Neural progenitor cell (in vitro differentiated cells): Measurements from ENCODE around the gene NFE2L1. TPM values are rescaled to one million over a fixed set of nuclear protein-coding genes. Genes with fewer than 3 reads are reported as not detected.

Source experiments
- DNase-seq: peaks from one replicate; pipeline ENCODE4 v3.0.0-alpha.2; 2016; ENCODE audit warnings: low spot score
- H2AFZ ChIP-seq: fragments of 200-600 bp; sonication (generic); replicated peaks from 2 replicates; pipeline ENCODE4 v1.6.1; 2016; ENCODE audit warnings: antibody characterized with exemption
- H3F3A ChIP-seq: fragments of 200-600 bp; sonication (generic); 2 replicates; pipeline ENCODE4 v1.6.1; 2016; ENCODE audit warnings: antibody characterized with exemption, low read depth
- H3K27ac ChIP-seq: fragments of 200-600 bp; sonication (generic); 2 replicates; pipeline ENCODE4 v1.5.1; 2016; ENCODE audit warnings: mild to moderate bottlenecking
- H3K27me3 ChIP-seq: fragments of 200-600 bp; sonication (generic); 2 replicates; pipeline ENCODE4 v1.6.1; 2016; ENCODE audit warnings: mild to moderate bottlenecking, moderate library complexity
- H3K36me3 ChIP-seq: fragments of 200-600 bp; sonication (generic); 2 replicates; pipeline ENCODE4 v1.5.1; 2016
- H3K4me1 ChIP-seq: fragments of 200-600 bp; sonication (generic); 2 replicates; pipeline ENCODE4 v1.6.1; 2016; ENCODE audit warnings: mixed run types
- H3K4me2 ChIP-seq: fragments of 200-600 bp; sonication (generic); 2 replicates; pipeline ENCODE4 v1.6.1; 2016
- H3K4me3 ChIP-seq: fragments of 200-600 bp; sonication (generic); 2 replicates; pipeline ENCODE4 v1.5.1; 2016
- H3K79me2 ChIP-seq: fragments of 200-600 bp; sonication (generic); 2 replicates; pipeline ENCODE4 v1.6.1; 2016; ENCODE audit warnings: low read depth
- H3K9ac ChIP-seq: fragments of 200-600 bp; sonication (generic); 2 replicates; pipeline ENCODE4 v1.6.1; 2016
- H3K9me3 ChIP-seq: fragments of 200-600 bp; sonication (generic); 2 replicates; pipeline ENCODE4 v1.5.1; 2016; ENCODE audit warnings: low read depth
- H4K20me1 ChIP-seq: fragments of 200-600 bp; sonication (generic); 2 replicates; pipeline ENCODE4 v1.6.1; 2016; ENCODE audit warnings: low read depth
- H3K27ac Mint-ChIP-seq: 3 replicates; pipeline ENCODE4 v1.8.0; 2021; ENCODE audit warnings: mixed read lengths
- H3K27me3 Mint-ChIP-seq: 2 replicates; pipeline ENCODE4 v1.8.0; 2022; ENCODE audit warnings: low read depth, mild to moderate bottlenecking, inconsistent platforms, moderate library complexity, mixed read lengths; ENCODE audit not compliant: insufficient read depth
- H3K36me3 Mint-ChIP-seq: 3 replicates; pipeline ENCODE4 v1.8.0; 2021; ENCODE audit warnings: mixed read lengths
- H3K4me1 Mint-ChIP-seq: 3 replicates; pipeline ENCODE4 v1.8.0; 2021; ENCODE audit warnings: mixed read lengths
- H3K4me3 Mint-ChIP-seq: 3 replicates; pipeline ENCODE4 v1.8.0; 2021; ENCODE audit warnings: mild to moderate bottlenecking, moderate library complexity, mixed read lengths
- H3K9me3 Mint-ChIP-seq: 3 replicates; pipeline ENCODE4 v1.8.0; 2020; ENCODE audit warnings: mixed read lengths
- CTCF ChIP-seq: fragments of 200-600 bp; sonication (generic); IDR thresholded peaks from 2 replicates; pipeline ENCODE4 v1.5.1; 2017; ENCODE audit warnings: antibody characterized with exemption, mild to moderate bottlenecking
- EZH2 ChIP-seq: fragments of 200-600 bp; sonication (generic); IDR thresholded peaks from 2 replicates; pipeline ENCODE4 v1.6.1; 2017; ENCODE audit warnings: antibody characterized with exemption, mild to moderate bottlenecking, moderate library complexity
- EZH2phosphoT487 ChIP-seq: fragments of 200-600 bp; sonication (generic); IDR thresholded peaks from 2 replicates; pipeline ENCODE4 v1.6.1; 2017; ENCODE audit warnings: antibody characterized with exemption
- total RNA-seq: library from RNA; depleted of rRNA; stranded (reverse); fragments of >200 nt; gene quantifications from 2 replicates; pipeline ENCODE4 v1.2.3, GENCODE V29; 2015; ENCODE audit warnings: low replicate concordance

Gene NFE2L1
- total RNA-seq, 1 donor from 2014 or later, result 104 TPM

- Histone ChIP-seq H3K79me2 (no peaks in the 10 kb centered on the region), H3K27me3 (peaks cover 61% of the 10 kb centered on the region), H3K27ac (no peak within 1 kb of the TSS), H3F3A (peaks cover 10% of the 10 kb centered on the region), H4K20me1 (no peaks in the 10 kb centered on the region), H3K4me1 (peaks cover 3% of the 10 kb centered on the region), H2AFZ (peak within 1 kb of the TSS; percentile 94), H3K36me3 (no peaks in the 10 kb centered on the region), H3K9ac (no peak within 1 kb of the TSS), H3K9me3 (no peaks in the 10 kb centered on the region), H3K4me3 (peak within 1 kb of the TSS; percentile 72), H3K4me2 (peak within 1 kb of the TSS; percentile 98)
- no peaks in the 10 kb centered on the region for H3K9me3 Mint-ChIP-seq
- H3K4me3 Mint-ChIP-seq, result peak within 1 kb of the TSS; percentile 84
- H3K4me1 Mint-ChIP-seq, result peaks cover 12% of the 10 kb centered on the region
- no peaks in the 10 kb centered on the region for H3K36me3 Mint-ChIP-seq
- TF ChIP-seq EZH2phosphoT487, result peak; percentile 44
- peak; percentile 66 for TF ChIP-seq EZH2
- peak; percentile 59 for TF ChIP-seq CTCF
- H3K27ac Mint-ChIP-seq, result peak within 1 kb of the TSS; percentile 34
- peaks cover 22% of the 10 kb centered on the region for H3K27me3 Mint-ChIP-seq
- DNase-seq, result peak; percentile 70
These were observed 10.9 kb upstream of the NFE2L1 start, which contains the start of gene COPZ2 for GRCh38 chr17:48037036-48037837. TSS of gene COPZ2 (minus strand) at chr17:48037797. CDS start at chr17:48037777, 20 bp downstream.

GRCh38 chr17:48037838-48038323 is 10.3 kb upstream of the NFE2L1 start:
- Histone ChIP-seq H3K27me3 (peaks cover 55% of the 10 kb centered on the region), H2AFZ (peak overlapping the region; percentile 91), H3K4me2 (peak overlapping the region; percentile 98), H3K79me2 (no peaks in the 10 kb centered on the region), H3K4me1 (peaks cover 3% of the 10 kb centered on the region), H3F3A (peaks cover 10% of the 10 kb centered on the region), H3K9me3 (no peaks in the 10 kb centered on the region), H4K20me1 (no peaks in the 10 kb centered on the region), H3K4me3 (peak overlapping the region; percentile 72), H3K27ac (no peak overlapping the region), H3K36me3 (no peaks in the 10 kb centered on the region), H3K9ac (no peak overlapping the region)
- no peaks in the 10 kb centered on the region for H3K9me3 Mint-ChIP-seq
- H3K27me3 Mint-ChIP-seq, result peaks cover 17% of the 10 kb centered on the region
- no peaks in the 10 kb centered on the region for H3K36me3 Mint-ChIP-seq
- no peak for DNase-seq
- no peak for TF ChIP-seq CTCF
- peak; percentile 73 for TF ChIP-seq EZH2
- TF ChIP-seq EZH2phosphoT487, result no peak
- H3K4me1 Mint-ChIP-seq, result peaks cover 11% of the 10 kb centered on the region
- H3K27ac Mint-ChIP-seq, result peak overlapping the region; percentile 34
- peak overlapping the region; percentile 84 for H3K4me3 Mint-ChIP-seq

- Mint-ChIP-seq H3K4me3 (peak overlapping the region; percentile 84), H3K27me3 (peaks cover 14% of the 10 kb centered on the region), H3K4me1 (peaks cover 9% of the 10 kb centered on the region), H3K27ac (no peak overlapping the region), H3K9me3 (no peaks in the 10 kb centered on the region), H3K36me3 (peaks cover 3% of the 10 kb centered on the region)
- Histone ChIP-seq H3K36me3 (no peaks in the 10 kb centered on the region), H4K20me1 (no peaks in the 10 kb centered on the region), H3K9me3 (no peaks in the 10 kb centered on the region), H2AFZ (no peak overlapping the region), H3K79me2 (no peaks in the 10 kb centered on the region), H3K4me3 (no peak overlapping the region), H3K27ac (no peak overlapping the region), H3F3A (peaks cover 10% of the 10 kb centered on the region), H3K4me1 (peaks cover 3% of the 10 kb centered on the region), H3K27me3 (peaks cover 47% of the 10 kb centered on the region), H3K4me2 (no peak overlapping the region), H3K9ac (no peak overlapping the region)
- TF ChIP-seq EZH2phosphoT487 (no peak), CTCF (no peak), EZH2 (no peak)
- DNase-seq, result no peak
These were observed 9.5 kb upstream of the NFE2L1 start for GRCh38 chr17:48038687-48039086.
